ENCODE measurements around the gene NLRP11.

The NLRP11 gene

GRCh38 chr19:55750715-55751114, 81.1 kb downstream of the NLRP11 start:
- DNase-seq: no peak
- no peaks in the 10 kb centered on the region for H3K27me3 Mint-ChIP-seq (ENCODE audit: low read depth, poor library complexity)
- H3K4me3 Mint-ChIP-seq: no peak overlapping the region
- H3K36me3 Mint-ChIP-seq (ENCODE audit: low read depth): no peaks in the 10 kb centered on the region
- H3K27ac Mint-ChIP-seq: no peak overlapping the region
- no peak for TF ChIP-seq CTCF (IDR thresholded peaks at IDR 0.05)
- H3K9me3 Mint-ChIP-seq: peaks cover 71% of the 10 kb centered on the region
- H3K4me1 Mint-ChIP-seq: no peaks in the 10 kb centered on the region

GRCh38 chr19:55738302-55738701, 93.5 kb downstream of the NLRP11 start, which contains the start of gene NLRP9:
NLRP9 (minus strand) TSS chr19:55738402; CDS start chr19:55738374, 28 bp downstream.
- Mint-ChIP-seq H3K4me3 (no peak within 1 kb of the TSS), H3K36me3 (ENCODE audit: low read depth) (no peaks in the 10 kb centered on the region), H3K9me3 (peaks cover 71% of the 10 kb centered on the region), H3K27ac (no peak within 1 kb of the TSS), H3K27me3 (ENCODE audit: low read depth, poor library complexity) (no peaks in the 10 kb centered on the region), H3K4me1 (no peaks in the 10 kb centered on the region)
- DNase-seq: no peak
- TF ChIP-seq CTCF (IDR thresholded peaks at IDR 0.05): no peak
